ENCODE results near the gene MYBBP1A. TPM values are rescaled to one million over a fixed set of nuclear protein-coding genes. Genes with fewer than 3 reads are reported as not detected.

MYBBP1A gene
- total RNA-seq, 1 experiment from 2014 or later, result 163 TPM

DNA sequence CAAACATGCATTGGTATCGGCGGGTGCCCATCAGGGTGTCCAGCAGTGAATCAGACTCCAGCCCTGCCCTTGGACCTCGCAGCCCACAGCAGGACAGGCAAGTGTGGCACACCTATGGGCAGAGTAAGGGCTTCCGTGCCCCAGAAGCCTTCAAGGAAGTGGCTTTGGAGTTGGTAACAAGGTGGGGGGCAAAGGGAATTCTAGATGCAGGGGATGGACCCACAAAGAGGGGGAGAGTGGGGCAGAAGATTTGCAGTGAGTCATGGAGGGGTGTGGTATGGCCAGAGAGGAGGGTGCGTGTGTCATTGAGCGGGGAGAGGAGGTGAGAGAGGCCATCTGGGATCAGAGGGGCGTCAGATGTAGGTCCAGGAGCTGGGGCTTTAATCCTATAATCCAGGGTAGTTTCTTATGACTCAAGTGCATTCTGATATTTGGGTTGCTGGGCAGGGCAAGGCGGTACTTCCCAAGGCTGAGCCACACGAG, 65.0 kb downstream of the MYBBP1A start (continued):
- TF ChIP-seq ZNF263 (CRISPR knock-in tag; IDR thresholded peaks at IDR 0.05; ENCODE audit: low read depth) (no peak), KAT7 (CRISPR knock-in tag; IDR thresholded peaks at IDR 0.05; ENCODE audit: borderline replicate concordance) (no peak), NFATC4 (CRISPR knock-in tag; IDR thresholded peaks at IDR 0.05) (no peak)

DNA sequence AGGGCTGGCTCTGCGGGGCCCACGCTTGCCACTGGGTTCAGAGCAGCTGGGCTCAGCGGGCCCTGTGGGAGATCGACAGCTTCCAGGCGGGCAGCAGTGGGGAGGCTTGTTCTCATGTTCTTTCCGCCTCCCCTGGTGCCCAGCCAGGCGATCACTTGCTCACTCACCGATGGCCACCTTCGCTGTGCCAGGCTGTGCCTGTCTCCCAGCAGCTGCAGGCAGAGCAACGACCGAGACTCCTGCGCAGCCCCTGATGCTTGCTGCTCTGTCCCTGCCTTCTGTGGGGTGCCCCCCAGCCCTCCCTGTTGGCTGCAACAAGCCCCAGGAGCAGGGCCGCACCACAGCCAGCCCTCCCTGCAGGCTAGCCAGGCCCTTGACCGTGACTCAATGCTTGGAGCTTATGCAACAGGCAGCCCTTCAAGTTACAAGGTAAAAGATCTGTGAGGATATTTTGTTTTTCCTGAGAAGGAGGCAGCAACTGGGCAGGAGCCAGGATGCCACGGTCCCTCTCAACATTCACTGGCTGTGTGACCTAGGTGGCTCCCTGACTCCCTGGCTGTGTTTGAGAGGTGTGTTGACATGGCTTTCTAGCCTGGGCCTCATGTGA, 66.1 kb downstream of the MYBBP1A start:
- H3K9me3 Mint-ChIP-seq, result no peaks in the 10 kb centered on the region
- H3K4me1 Mint-ChIP-seq, result peaks cover 12% of the 10 kb centered on the region
- H3K27me3 Mint-ChIP-seq (ENCODE audit: low read depth), result no peaks in the 10 kb centered on the region
- ChIA-PET POLR2A (no interaction called here), CTCF (no interaction called here)
- no peak overlapping the region for H3K27ac Mint-ChIP-seq
- H3K4me3 Mint-ChIP-seq, result no peak overlapping the region
- TF ChIP-seq TCF7 (CRISPR knock-in tag; IDR thresholded peaks at IDR 0.05; ENCODE audit: low read depth), result no peak
- no peak for TF ChIP-seq CREM (CRISPR knock-in tag; IDR thresholded peaks at IDR 0.05)
- no peak for TF ChIP-seq NR3C1 (CRISPR knock-in tag; conservative IDR thresholded peaks at IDR 0.05; ENCODE audit: low read depth)
- TF ChIP-seq, protein P1, sequence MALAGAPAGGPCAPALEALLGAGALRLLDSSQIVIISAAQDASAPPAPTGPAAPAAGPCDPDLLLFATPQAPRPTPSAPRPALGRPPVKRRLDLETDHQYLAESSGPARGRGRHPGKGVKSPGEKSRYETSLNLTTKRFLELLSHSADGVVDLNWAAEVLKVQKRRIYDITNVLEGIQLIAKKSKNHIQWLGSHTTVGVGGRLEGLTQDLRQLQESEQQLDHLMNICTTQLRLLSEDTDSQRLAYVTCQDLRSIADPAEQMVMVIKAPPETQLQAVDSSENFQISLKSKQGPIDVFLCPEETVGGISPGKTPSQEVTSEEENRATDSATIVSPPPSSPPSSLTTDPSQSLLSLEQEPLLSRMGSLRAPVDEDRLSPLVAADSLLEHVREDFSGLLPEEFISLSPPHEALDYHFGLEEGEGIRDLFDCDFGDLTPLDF (CRISPR knock-in tag; IDR thresholded peaks at IDR 0.05), result no peak
- TF ChIP-seq RORB (CRISPR knock-in tag; IDR thresholded peaks at IDR 0.05), result no peak
- no peak for TF ChIP-seq FOXJ3 (CRISPR knock-in tag; IDR thresholded peaks at IDR 0.05; ENCODE audit: borderline replicate concordance)
- TF ChIP-seq, protein P2, sequence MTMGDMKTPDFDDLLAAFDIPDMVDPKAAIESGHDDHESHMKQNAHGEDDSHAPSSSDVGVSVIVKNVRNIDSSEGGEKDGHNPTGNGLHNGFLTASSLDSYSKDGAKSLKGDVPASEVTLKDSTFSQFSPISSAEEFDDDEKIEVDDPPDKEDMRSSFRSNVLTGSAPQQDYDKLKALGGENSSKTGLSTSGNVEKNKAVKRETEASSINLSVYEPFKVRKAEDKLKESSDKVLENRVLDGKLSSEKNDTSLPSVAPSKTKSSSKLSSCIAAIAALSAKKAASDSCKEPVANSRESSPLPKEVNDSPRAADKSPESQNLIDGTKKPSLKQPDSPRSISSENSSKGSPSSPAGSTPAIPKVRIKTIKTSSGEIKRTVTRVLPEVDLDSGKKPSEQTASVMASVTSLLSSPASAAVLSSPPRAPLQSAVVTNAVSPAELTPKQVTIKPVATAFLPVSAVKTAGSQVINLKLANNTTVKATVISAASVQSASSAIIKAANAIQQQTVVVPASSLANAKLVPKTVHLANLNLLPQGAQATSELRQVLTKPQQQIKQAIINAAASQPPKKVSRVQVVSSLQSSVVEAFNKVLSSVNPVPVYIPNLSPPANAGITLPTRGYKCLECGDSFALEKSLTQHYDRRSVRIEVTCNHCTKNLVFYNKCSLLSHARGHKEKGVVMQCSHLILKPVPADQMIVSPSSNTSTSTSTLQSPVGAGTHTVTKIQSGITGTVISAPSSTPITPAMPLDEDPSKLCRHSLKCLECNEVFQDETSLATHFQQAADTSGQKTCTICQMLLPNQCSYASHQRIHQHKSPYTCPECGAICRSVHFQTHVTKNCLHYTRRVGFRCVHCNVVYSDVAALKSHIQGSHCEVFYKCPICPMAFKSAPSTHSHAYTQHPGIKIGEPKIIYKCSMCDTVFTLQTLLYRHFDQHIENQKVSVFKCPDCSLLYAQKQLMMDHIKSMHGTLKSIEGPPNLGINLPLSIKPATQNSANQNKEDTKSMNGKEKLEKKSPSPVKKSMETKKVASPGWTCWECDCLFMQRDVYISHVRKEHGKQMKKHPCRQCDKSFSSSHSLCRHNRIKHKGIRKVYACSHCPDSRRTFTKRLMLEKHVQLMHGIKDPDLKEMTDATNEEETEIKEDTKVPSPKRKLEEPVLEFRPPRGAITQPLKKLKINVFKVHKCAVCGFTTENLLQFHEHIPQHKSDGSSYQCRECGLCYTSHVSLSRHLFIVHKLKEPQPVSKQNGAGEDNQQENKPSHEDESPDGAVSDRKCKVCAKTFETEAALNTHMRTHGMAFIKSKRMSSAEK (CRISPR knock-in tag; IDR thresholded peaks at IDR 0.05; ENCODE audit: borderline replicate concordance), result no peak
- no peak for TF ChIP-seq SP1 (CRISPR knock-in tag; conservative IDR thresholded peaks at IDR 0.05)
- TF ChIP-seq, protein P3, sequence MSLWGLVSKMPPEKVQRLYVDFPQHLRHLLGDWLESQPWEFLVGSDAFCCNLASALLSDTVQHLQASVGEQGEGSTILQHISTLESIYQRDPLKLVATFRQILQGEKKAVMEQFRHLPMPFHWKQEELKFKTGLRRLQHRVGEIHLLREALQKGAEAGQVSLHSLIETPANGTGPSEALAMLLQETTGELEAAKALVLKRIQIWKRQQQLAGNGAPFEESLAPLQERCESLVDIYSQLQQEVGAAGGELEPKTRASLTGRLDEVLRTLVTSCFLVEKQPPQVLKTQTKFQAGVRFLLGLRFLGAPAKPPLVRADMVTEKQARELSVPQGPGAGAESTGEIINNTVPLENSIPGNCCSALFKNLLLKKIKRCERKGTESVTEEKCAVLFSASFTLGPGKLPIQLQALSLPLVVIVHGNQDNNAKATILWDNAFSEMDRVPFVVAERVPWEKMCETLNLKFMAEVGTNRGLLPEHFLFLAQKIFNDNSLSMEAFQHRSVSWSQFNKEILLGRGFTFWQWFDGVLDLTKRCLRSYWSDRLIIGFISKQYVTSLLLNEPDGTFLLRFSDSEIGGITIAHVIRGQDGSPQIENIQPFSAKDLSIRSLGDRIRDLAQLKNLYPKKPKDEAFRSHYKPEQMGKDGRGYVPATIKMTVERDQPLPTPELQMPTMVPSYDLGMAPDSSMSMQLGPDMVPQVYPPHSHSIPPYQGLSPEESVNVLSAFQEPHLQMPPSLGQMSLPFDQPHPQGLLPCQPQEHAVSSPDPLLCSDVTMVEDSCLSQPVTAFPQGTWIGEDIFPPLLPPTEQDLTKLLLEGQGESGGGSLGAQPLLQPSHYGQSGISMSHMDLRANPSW (CRISPR knock-in tag; conservative IDR thresholded peaks at IDR 0.05; ENCODE audit: low read depth), result no peak
- TF ChIP-seq, protein P4, sequence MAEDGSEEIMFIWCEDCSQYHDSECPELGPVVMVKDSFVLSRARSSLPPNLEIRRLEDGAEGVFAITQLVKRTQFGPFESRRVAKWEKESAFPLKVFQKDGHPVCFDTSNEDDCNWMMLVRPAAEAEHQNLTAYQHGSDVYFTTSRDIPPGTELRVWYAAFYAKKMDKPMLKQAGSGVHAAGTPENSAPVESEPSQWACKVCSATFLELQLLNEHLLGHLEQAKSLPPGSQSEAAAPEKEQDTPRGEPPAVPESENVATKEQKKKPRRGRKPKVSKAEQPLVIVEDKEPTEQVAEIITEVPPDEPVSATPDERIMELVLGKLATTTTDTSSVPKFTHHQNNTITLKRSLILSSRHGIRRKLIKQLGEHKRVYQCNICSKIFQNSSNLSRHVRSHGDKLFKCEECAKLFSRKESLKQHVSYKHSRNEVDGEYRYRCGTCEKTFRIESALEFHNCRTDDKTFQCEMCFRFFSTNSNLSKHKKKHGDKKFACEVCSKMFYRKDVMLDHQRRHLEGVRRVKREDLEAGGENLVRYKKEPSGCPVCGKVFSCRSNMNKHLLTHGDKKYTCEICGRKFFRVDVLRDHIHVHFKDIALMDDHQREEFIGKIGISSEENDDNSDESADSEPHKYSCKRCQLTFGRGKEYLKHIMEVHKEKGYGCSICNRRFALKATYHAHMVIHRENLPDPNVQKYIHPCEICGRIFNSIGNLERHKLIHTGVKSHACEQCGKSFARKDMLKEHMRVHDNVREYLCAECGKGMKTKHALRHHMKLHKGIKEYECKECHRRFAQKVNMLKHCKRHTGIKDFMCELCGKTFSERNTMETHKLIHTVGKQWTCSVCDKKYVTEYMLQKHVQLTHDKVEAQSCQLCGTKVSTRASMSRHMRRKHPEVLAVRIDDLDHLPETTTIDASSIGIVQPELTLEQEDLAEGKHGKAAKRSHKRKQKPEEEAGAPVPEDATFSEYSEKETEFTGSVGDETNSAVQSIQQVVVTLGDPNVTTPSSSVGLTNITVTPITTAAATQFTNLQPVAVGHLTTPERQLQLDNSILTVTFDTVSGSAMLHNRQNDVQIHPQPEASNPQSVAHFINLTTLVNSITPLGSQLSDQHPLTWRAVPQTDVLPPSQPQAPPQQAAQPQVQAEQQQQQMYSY (CRISPR knock-in tag; IDR thresholded peaks at IDR 0.05), result no peak
- no peak for TF ChIP-seq GRHL2 (CRISPR knock-in tag; IDR thresholded peaks at IDR 0.05; ENCODE audit: insufficient replicate concordance, severe bottlenecking)
- TF ChIP-seq JAZF1 (CRISPR knock-in tag; IDR thresholded peaks at IDR 0.05), result no peak
- no peak for TF ChIP-seq ZNF416 (CRISPR knock-in tag; IDR thresholded peaks at IDR 0.05)
- ATAC-seq (no peak), DNase-seq (ENCODE audit: low spot score) (no peak)
- H3K36me3 Mint-ChIP-seq, result no peaks in the 10 kb centered on the region
